MCF 10A (cell line): ENCODE data around the gene DDT. TPM values are rescaled to one million over a fixed set of nuclear protein-coding genes. Genes with fewer than 3 reads are reported as not detected.
A peak's percentile ranks its signal among the peaks of the same experiment; 100 is the strongest.
"Not testable (repeated sequence)": the region's sequence is repeated elsewhere in the genome, so short reads cannot be mapped to it uniquely, and the experiment has no call there.

Experiments used
- BruUV-seq: library from RNA; stranded (reverse); fragments of 400-500 nt; replicated peaks from 2 replicates; lab custom pipeline; 2021; lab: Mats Ljungman, UMichigan
- CTCF ChIA-PET: fragments of 300-600 bp; sonication (Branson Sonifier 250); formaldehyde crosslinking; extraction: SDS; loops from one replicate; lab custom pipeline; 2021; ENCODE audit warnings: antibody characterized with exemption, inconsistent platforms; lab: Yijun Ruan, JAX
- POLR2A ChIA-PET: fragments of 300-600, 350-650 bp; sonication (Branson Sonifier 250); formaldehyde crosslinking; extraction: SDS; loops from one replicate; lab custom pipeline; 2020; ENCODE audit warnings: antibody characterized with exemption, inconsistent platforms; lab: Yijun Ruan, JAX
- DNase-seq: peaks from one replicate; pipeline ENCODE4 v3.0.0-alpha.2; 2018; ENCODE audit not compliant: unreplicated experiment
- H3K27ac Mint-ChIP-seq: one replicate; pipeline ENCODE4 v1.8.0; 2022; ENCODE audit warnings: mild to moderate bottlenecking, low read depth, mixed read lengths; ENCODE audit not compliant: unreplicated experiment
- H3K27me3 Mint-ChIP-seq: one replicate; pipeline ENCODE4 v1.8.0; 2022; ENCODE audit warnings: mixed read lengths; ENCODE audit not compliant: insufficient read depth, unreplicated experiment
- H3K36me3 Mint-ChIP-seq: one replicate; pipeline ENCODE4 v1.8.0; 2022; ENCODE audit warnings: mild to moderate bottlenecking, moderate library complexity, mixed read lengths; ENCODE audit not compliant: insufficient read depth, unreplicated experiment
- H3K4me1 Mint-ChIP-seq: one replicate; pipeline ENCODE4 v1.8.0; 2022; ENCODE audit warnings: mixed read lengths; ENCODE audit not compliant: insufficient read depth, unreplicated experiment
- H3K4me3 Mint-ChIP-seq: one replicate; pipeline ENCODE4 v1.8.0; 2022; ENCODE audit warnings: mild to moderate bottlenecking, moderate library complexity, mixed read lengths; ENCODE audit not compliant: unreplicated experiment
- H3K9me3 Mint-ChIP-seq: one replicate; pipeline ENCODE4 v1.8.0; 2022; ENCODE audit warnings: mixed read lengths; ENCODE audit not compliant: unreplicated experiment
- CTCF ChIP-seq: fragments of 200-600 bp; IDR thresholded peaks from one replicate; pipeline ENCODE4 v1.8.0; 2022; ENCODE audit warnings: antibody characterized with exemption, mild to moderate bottlenecking; ENCODE audit not compliant: unreplicated experiment
- intact Hi-C: fragments of 100-400 bp; cut with micrococcal nuclease; formaldehyde crosslinking; loops from 2 replicates; pipeline ENCODE4 v1.14.1; 2022
- total RNA-seq: library from RNA; stranded (reverse); gene quantifications from 2 replicates; pipeline ENCODE4 v1.2.3, GENCODE V29; 2022

DDT gene
- total RNA-seq, 1 experiment from 2014 or later: 155 TPM

GRCh38 chr22:23986089-23986488, 11.8 kb upstream of the DDT start:
- CTCF ChIA-PET, H3K9me3 Mint-ChIP-seq, BruUV-seq, H3K27me3 Mint-ChIP-seq, H3K27ac Mint-ChIP-seq, DNase-seq, H3K36me3 Mint-ChIP-seq, H3K4me3 Mint-ChIP-seq, H3K4me1 Mint-ChIP-seq, POLR2A ChIA-PET: not testable (repeated sequence)
- intact Hi-C loops: loop anchor here (5.0 to 10.0 kb wide), 2 partner anchors 191 to 259 kb away; partner anchors contain the start of gene GGT5

- H3K27ac Mint-ChIP-seq: no peak overlapping the region
- no TSS peak for BruUV-seq
Observed at GRCh38 chr22:23984430-23984829, 10.2 kb upstream of the DDT start.

GRCh38 chr22:23980567-23980966, 6.3 kb upstream of the DDT start:
- CTCF ChIA-PET, H3K27me3 Mint-ChIP-seq, H3K36me3 Mint-ChIP-seq, H3K27ac Mint-ChIP-seq, POLR2A ChIA-PET, DNase-seq, BruUV-seq, H3K9me3 Mint-ChIP-seq, H3K4me3 Mint-ChIP-seq, H3K4me1 Mint-ChIP-seq: not testable (repeated sequence)
- intact Hi-C loops: loop anchor here (5.0 to 10.0 kb wide), 2 partner anchors 207 to 264 kb away; partner anchors contain the start of gene GGT5

More at GRCh38 chr22:23984430-23984829, 10.2 kb upstream of the DDT start:
- TF ChIP-seq CTCF: peak; percentile 81
- H3K4me3 Mint-ChIP-seq: no peak overlapping the region
- CTCF ChIA-PET: interaction anchor here (0.6 to 1.3 kb wide), 5 partner anchors 27 to 550 kb away, joined by 3 to 5 read pairs (median 3); no protein-coding TSS in a partner anchor
- H3K9me3 Mint-ChIP-seq: no peaks in the 10 kb centered on the region
- no peaks in the 10 kb centered on the region for H3K27me3 Mint-ChIP-seq
- POLR2A ChIA-PET: no interaction called here
- H3K36me3 Mint-ChIP-seq: no peaks in the 10 kb centered on the region
- intact Hi-C loops: loop anchor here (5.0 to 10.0 kb wide), 2 partner anchors 203 to 260 kb away; partner anchors contain the start of gene GGT5
- no peaks in the 10 kb centered on the region for H3K4me1 Mint-ChIP-seq
- peak; percentile 65 for DNase-seq

GRCh38 chr22:23979557-23980240, 5.5 kb upstream of the DDT start, which contains the start of gene GSTT2:
GSTT2 (plus strand) TSS chr22:23980134.
- CTCF ChIA-PET, H3K36me3 Mint-ChIP-seq, DNase-seq, H3K9me3 Mint-ChIP-seq, BruUV-seq, POLR2A ChIA-PET, H3K27me3 Mint-ChIP-seq, H3K27ac Mint-ChIP-seq, H3K4me3 Mint-ChIP-seq, H3K4me1 Mint-ChIP-seq: not testable (repeated sequence)
- intact Hi-C loops: loop anchor here (5.0 to 10.0 kb wide), 2 partner anchors 208 to 265 kb away; partner anchors contain the start of gene GGT5

GRCh38 chr22:23977304-23977703, 3.1 kb upstream of the DDT start:
- CTCF ChIA-PET, H3K27me3 Mint-ChIP-seq, BruUV-seq, H3K9me3 Mint-ChIP-seq, H3K4me3 Mint-ChIP-seq, H3K27ac Mint-ChIP-seq, H3K4me1 Mint-ChIP-seq, H3K36me3 Mint-ChIP-seq, intact Hi-C loops, POLR2A ChIA-PET, DNase-seq: not testable (repeated sequence)

GRCh38 chr22:23974836-23975352, 653 bp upstream of the DDT start:
- DNase-seq, H3K4me1 Mint-ChIP-seq, H3K9me3 Mint-ChIP-seq, H3K27ac Mint-ChIP-seq, intact Hi-C loops, POLR2A ChIA-PET, H3K4me3 Mint-ChIP-seq, H3K27me3 Mint-ChIP-seq, CTCF ChIA-PET: not testable (repeated sequence)
- BruUV-seq: TSS peak; percentile 74
- H3K36me3 Mint-ChIP-seq: peaks cover 13% of the 10 kb centered on the region

GRCh38 chr22:23971927-23972326, 2.3 kb downstream of the DDT start:
- H3K27ac Mint-ChIP-seq, H3K9me3 Mint-ChIP-seq, BruUV-seq, H3K27me3 Mint-ChIP-seq, DNase-seq, CTCF ChIA-PET, intact Hi-C loops: not testable (repeated sequence)
- Mint-ChIP-seq H3K36me3 (peaks cover 20% of the 10 kb centered on the region), H3K4me3 (peak overlapping the region; percentile 46), H3K4me1 (peaks cover 16% of the 10 kb centered on the region)
- POLR2A ChIA-PET: interaction anchor here (1.5 kb wide), 1 partner anchor 78 kb away, joined by 8 read pairs; the partner anchor contains the start of gene MIF
